Ovary (tissue), 9 donors: Measurements from ENCODE around the gene CBX8. TPM values are rescaled to one million over a fixed set of nuclear protein-coding genes. Genes with fewer than 3 reads are reported as not detected.

Source experiments
- DNase-seq, 5 donors: peaks; one replicate each; pipeline ENCODE4 v3.0.0-alpha.2; 2019 to 2020
- H3K27ac ChIP-seq, 2 donors: fragments of 200-600 bp; one replicate each; pipeline versions ENCODE4 v1.5.1 to v1.8.0; 2019 to 2022
- H3K27me3 ChIP-seq: fragments of 200-600 bp; one replicate; pipeline ENCODE4 v1.8.0; 2022
- H3K36me3 ChIP-seq: fragments of 200-600 bp; sonication (generic); one replicate; pipeline ENCODE4 v1.5.1; 2019
- H3K4me1 ChIP-seq: one replicate; pipeline ENCODE4 v1.8.1; 2013; ENCODE audit warnings: mild to moderate bottlenecking, moderate library complexity; ENCODE audit not compliant: insufficient read depth
- H3K4me3 ChIP-seq: fragments of 200-600 bp; sonication (generic); one replicate; pipeline ENCODE4 v1.5.1; 2017
- H3K9me3 ChIP-seq, 2 donors: fragments of 200-600 bp in 1 of 2; sonication (generic) in 1 of 2; one replicate each; pipeline versions ENCODE4 v1.5.1 to v1.8.1; 2013 to 2019; ENCODE audit warnings: mild to moderate bottlenecking in 1 of 2, moderate library complexity in 1 of 2
- CTCF ChIP-seq, 3 donors: fragments of 450-650 bp in 2 of 3; fragments of 200-600 bp in 1 of 3; IDR thresholded peaks; one replicate each; pipeline versions ENCODE4 v1.5.1 to v1.8.0; 2016 to 2022; ENCODE audit warnings: antibody characterized with exemption in 3 of 3, mild to moderate bottlenecking in 1 of 3
- EP300 ChIP-seq: sonication (generic); formaldehyde crosslinking; IDR thresholded peaks from one replicate; pipeline ENCODE4 v1.6.1; 2017; ENCODE audit warnings: antibody characterized with exemption
- POLR2A ChIP-seq: fragments of 450-650 bp; IDR thresholded peaks from one replicate; pipeline ENCODE4 v1.6.1; 2017; ENCODE audit warnings: antibody characterized with exemption, mild to moderate bottlenecking, moderate library complexity
- WGBS, 3 donors: extraction: QIAGEN DNeasy Blood & Tissue Kit in 1 of 3; methylation state at CpG; one replicate each; pipeline versions ENCODE4 v1.1.5 to v1.1.7; 2013 to 2017; 5-methylcytosine and 5-hydroxymethylcytosine counted together
- intact Hi-C, 4 donors: fragments of 100-400 bp; cut with DNase I; formaldehyde crosslinking; loops; one replicate each; pipeline versions ENCODE4 v1.11.0 to v1.15.1; 2022 to 2023
- polyA plus RNA-seq, 2 donors: library from polyadenylated mRNA; stranded (reverse); fragments of 200-250 nt in 1 of 2; fragments of 350-450 nt in 1 of 2; fragmentation: Illumina TruSeq in 1 of 2; extraction: RNeasy Lipid Tissue Mini Kit (QIAGEN cat#74804) in 1 of 2; gene quantifications; one replicate each; pipeline ENCODE4 v1.2.3, GENCODE V29; 2013 to 2014
- total RNA-seq, 7 donors: library from RNA; depleted of rRNA in 2 of 7; stranded (reverse); fragments of >200 nt in 2 of 7; fragmentation: NEBNext Ultra II Directional in 3 of 7; extraction: Animal tissue kit (Norgen Biotek cat#: 25700) in 3 of 7; gene quantifications; one replicate each; pipeline versions ENCODE4 v1.1.0 to v1.2.4, GENCODE V29; 2016 to 2023
- donor health status: DM: no; HTN: no; CAD: no; lungs with moderate emphysema.
- donor health status: DM: no; HTN: no; CAD: no.
- donor health status: Bipolar disorder and iron deficiency.
- donor health status: DM: yes; HTN: yes; CAD: no.
- donor health status: DM: no; HTN: no; CAD: no.
- donor health status: DM: yes; HTN: yes; CAD: no.

Gene CBX8
- total and polyA plus RNA-seq, 9 donors = 0.60 to 7.0 (median 3.2) TPM

GRCh38 chr17:79745641-79746105 lies 51.2 kb downstream of the CBX8 start:
- no peak for DNase-seq
- Histone ChIP-seq H3K27ac (no peak overlapping the region), H3K9me3 (no peaks in the 10 kb centered on the region), H3K27me3 (peaks cover 6% of the 10 kb centered on the region), H3K36me3 (no peaks in the 10 kb centered on the region), H3K4me3 (no peak overlapping the region), H3K4me1 (peaks cover 3% of the 10 kb centered on the region)
- no peak for TF ChIP-seq POLR2A
- no peak for TF ChIP-seq EP300
- TF ChIP-seq CTCF (IDR thresholded peaks at IDR 0.05) = no peak
- 47 to 49% (median 47%) methylated on average over 6 of the region's 6 CpGs for WGBS, 3 donors
- intact Hi-C loops = loop anchor here in 1 of 4 donors (10.0 kb wide), 1 partner anchor 169 kb away; no protein-coding TSS in a partner anchor

- peaks cover 6% of the 10 kb centered on the region for H3K27me3 ChIP-seq
- H3K4me1 ChIP-seq = peaks cover 3% of the 10 kb centered on the region
- H3K36me3 ChIP-seq = no peaks in the 10 kb centered on the region
- DNase-seq = no peak
- no peak overlapping the region for H3K27ac ChIP-seq
- intact Hi-C loops = loop anchor here in 2 of 4 donors (2.0 to 10.0 kb wide), 2 partner anchors 171 to 249 kb away; no protein-coding TSS in a partner anchor
- TF ChIP-seq POLR2A = no peak
- no peak for TF ChIP-seq EP300
- TF ChIP-seq CTCF (IDR thresholded peaks at IDR 0.05) = no peak
- no peaks in the 10 kb centered on the region for H3K9me3 ChIP-seq
- H3K4me3 ChIP-seq = no peak overlapping the region
- 86 to 90% (median 88%) methylated on average over 5 of the region's 5 CpGs for WGBS, 3 donors
Measured at GRCh38 chr17:79743614-79744013, 53.3 kb downstream of the CBX8 start.

GRCh38 chr17:79742951-79743476 lies 53.9 kb downstream of the CBX8 start:
- no peak for DNase-seq
- Histone ChIP-seq H3K4me1 (peaks cover 3% of the 10 kb centered on the region), H3K27ac (no peak overlapping the region), H3K9me3 (no peaks in the 10 kb centered on the region), H3K27me3 (peaks cover 1% of the 10 kb centered on the region), H3K36me3 (no peaks in the 10 kb centered on the region), H3K4me3 (no peak overlapping the region)
- intact Hi-C loops = loop anchor here in 2 of 4 donors (2.0 to 10.0 kb wide), 2 partner anchors 172 to 250 kb away; no protein-coding TSS in a partner anchor
- 81 to 89% (median 83%) methylated on average over 7 of the region's 7 CpGs for WGBS, 3 donors
- TF ChIP-seq CTCF (IDR thresholded peaks at IDR 0.05) = no peak
- no peak for TF ChIP-seq POLR2A
- no peak for TF ChIP-seq EP300

- H3K9me3 ChIP-seq = no peaks in the 10 kb centered on the region
- no peaks in the 10 kb centered on the region for H3K27me3 ChIP-seq
- peaks cover 3% of the 10 kb centered on the region for H3K4me1 ChIP-seq
- TF ChIP-seq EP300 (no peak), POLR2A (no peak), CTCF (IDR thresholded peaks at IDR 0.05) (no peak)
- 79 to 100% (median 93%) methylated on average over 1 of the region's 1 CpG for WGBS, 3 donors
- no peak for DNase-seq
- H3K36me3 ChIP-seq = no peaks in the 10 kb centered on the region
- H3K27ac ChIP-seq = no peak overlapping the region
- no peak overlapping the region for H3K4me3 ChIP-seq
- intact Hi-C loops = loop anchor here in 2 of 4 donors (2.0 to 10.0 kb wide), 2 partner anchors 172 to 250 kb away; no protein-coding TSS in a partner anchor
Measured at GRCh38 chr17:79742589-79742918, 54.3 kb downstream of the CBX8 start.

Other genes with a start within 250 kb of the CBX8 start
- 1 to 10 TPM in 1 of 7 donors, under 1 TPM in 4, not detected in 2; 0.13 to 3.4 (median 0.20) TPM for gene RBFOX3, start 186.0 kb downstream of the CBX8 start, total RNA-seq
- under 1 TPM; 0.07 to 0.97 TPM for gene RBFOX3, start 186.0 kb downstream of the CBX8 start, polyA plus RNA-seq
- gene ENPP7, start 66.1 kb downstream of the CBX8 start, total RNA-seq = not detected
- gene ENPP7, start 66.1 kb downstream of the CBX8 start, polyA plus RNA-seq = not detected
- 1 to 10 TPM; 2.1 to 5.7 (median 4.8) TPM for gene CBX2, start 18.9 kb downstream of the CBX8 start, total RNA-seq
- gene CBX2, start 18.9 kb downstream of the CBX8 start, polyA plus RNA-seq = 1 to 10 TPM in 1 of 2 donors, under 1 TPM in 1; 0.92 to 4.0 TPM
- gene CBX4, start 42.4 kb upstream of the CBX8 start, total RNA-seq = 10 to 100 TPM in 6 of 7 donors, 1 to 10 TPM in 1; 5.5 to 27.9 (median 16.5) TPM
- gene CBX4, start 42.4 kb upstream of the CBX8 start, polyA plus RNA-seq = 10 to 100 TPM in 1 of 2 donors, 1 to 10 TPM in 1; 7.8 to 10.7 TPM
- 10 to 100 TPM in 6 of 7 donors, 1 to 10 TPM in 1; 9.3 to 40.5 (median 29.3) TPM for gene TBC1D16, start 238.8 kb upstream of the CBX8 start, total RNA-seq
- 10 to 100 TPM in 1 of 2 donors, 1 to 10 TPM in 1; 9.9 to 11.9 TPM for gene TBC1D16, start 238.8 kb upstream of the CBX8 start, polyA plus RNA-seq
- 10 to 100 TPM in 1 of 7 donors, 1 to 10 TPM in 6; 3.7 to 27.8 (median 6.0) TPM for gene CCDC40, start 239.6 kb upstream of the CBX8 start, total RNA-seq
- 1 to 10 TPM; 1.5 to 6.3 TPM for gene CCDC40, start 239.6 kb upstream of the CBX8 start, polyA plus RNA-seq